Stimulated activated CD8-positive, alpha-beta memory T cell treated with anti-CD3 and anti-CD28 coated beads, Interleukin-12 subunit alpha, Interleukin-12 subunit beta, amount 100 ng/mL, for 4 hours (primary cell): Measurements from ENCODE around the gene SLC22A5.

ENCODE experiments used
- DNase-seq: peaks from one replicate; pipeline ENCODE4 v3.0.0-alpha.2; 2020; ENCODE audit warnings: low read depth

The SLC22A5 gene

DNA sequence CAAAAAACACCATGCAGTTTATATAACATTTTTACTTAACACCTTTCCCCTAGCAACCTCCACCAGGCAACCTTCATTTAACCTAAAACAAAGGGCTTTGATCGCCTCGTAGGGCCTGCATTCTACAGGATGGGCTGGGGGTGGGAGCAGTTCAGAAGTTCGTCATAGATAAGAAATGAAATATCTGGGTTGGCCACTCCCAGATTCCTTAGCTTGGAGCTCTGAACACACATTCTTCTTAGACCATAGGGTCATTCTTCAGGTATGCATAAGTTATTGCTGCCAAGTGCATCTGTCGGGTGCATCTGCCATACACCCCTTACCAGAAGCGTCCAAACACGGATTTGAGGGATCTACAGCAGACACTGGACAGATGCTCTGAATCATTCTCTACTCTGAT is 4.3 kb upstream of the SLC22A5 start:
- DNase-seq = no peak

DNA sequence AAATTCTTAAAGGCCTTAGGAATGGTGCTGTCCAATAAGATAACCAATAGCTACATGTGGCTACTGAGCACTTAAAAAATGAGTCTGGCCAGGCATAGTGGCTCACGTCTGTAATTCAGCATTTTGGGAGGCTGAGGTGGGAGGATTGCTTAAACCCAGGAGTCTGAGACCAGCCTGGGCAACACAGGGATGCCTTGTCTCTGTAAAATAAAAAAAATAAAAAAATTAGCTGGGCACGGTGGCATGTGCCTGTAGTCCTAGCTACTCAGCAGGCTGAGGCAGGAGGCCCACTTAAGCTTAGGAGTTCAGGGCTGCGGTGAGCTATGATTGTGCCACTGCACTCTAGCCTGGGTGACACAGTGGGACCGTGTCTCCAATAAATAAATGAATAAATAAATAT is 1.3 kb upstream of the SLC22A5 start:
- no peak for DNase-seq

DNA sequence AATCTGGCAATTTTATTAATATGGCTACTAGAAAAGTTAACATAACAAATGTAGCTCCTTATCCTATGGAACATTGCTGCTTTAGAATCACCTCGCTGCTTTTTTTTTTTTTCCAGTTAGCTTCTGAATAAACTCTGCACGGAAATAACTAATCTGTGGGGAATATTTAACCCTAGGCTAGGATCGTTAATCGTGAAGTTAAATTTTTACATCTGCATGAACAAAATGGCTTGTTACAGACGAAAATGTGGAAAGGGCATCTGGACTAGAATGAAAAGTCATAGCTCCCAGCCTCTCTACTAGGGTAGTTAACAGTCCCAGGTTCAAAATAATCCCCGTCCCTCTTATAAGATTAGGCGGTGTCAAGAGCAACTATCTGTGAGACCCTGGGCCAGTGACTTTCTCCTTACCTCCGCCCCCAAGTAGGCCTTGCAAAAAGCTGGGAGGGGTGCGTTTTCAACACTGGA is 470 bp upstream of the SLC22A5 start:
- DNase-seq = no peak

DNA sequence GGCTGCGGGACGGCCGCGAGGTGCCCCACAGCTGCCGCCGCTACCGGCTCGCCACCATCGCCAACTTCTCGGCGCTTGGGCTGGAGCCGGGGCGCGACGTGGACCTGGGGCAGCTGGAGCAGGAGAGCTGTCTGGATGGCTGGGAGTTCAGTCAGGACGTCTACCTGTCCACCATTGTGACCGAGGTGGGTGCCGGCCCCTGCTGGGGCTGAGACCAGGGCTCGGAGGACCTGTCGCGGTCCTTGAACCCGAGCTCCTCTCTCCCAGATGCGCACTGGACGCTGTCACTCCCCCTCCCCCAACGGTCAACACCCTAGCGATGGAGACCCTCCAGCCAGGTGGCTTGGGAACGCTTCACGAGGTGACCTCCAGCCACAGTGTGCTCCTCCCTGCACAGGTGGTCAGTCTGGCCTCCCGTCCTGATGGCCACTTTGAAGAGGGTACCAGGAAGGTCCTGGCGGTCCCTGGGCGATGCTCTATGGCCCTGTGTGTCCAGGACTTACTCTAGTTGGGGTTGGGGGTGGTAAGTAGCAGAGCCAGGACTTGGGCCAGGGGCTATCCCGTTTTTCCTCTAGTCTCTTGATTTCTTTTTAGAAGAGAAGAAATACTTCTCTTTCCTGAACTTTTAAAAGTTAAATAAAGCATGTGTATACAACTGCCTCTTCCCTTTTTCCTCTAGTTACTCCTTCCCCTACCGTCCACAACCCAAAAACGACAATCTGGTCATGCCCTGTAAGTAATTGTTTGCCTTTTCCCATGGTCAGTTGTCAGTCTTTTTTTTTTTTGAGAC is 866 bp downstream of the SLC22A5 start:
- DNase-seq = no peak

GRCh38 chr5:132370971-132371602 is 1.6 kb downstream of the SLC22A5 start:
- DNase-seq = no peak

DNA sequence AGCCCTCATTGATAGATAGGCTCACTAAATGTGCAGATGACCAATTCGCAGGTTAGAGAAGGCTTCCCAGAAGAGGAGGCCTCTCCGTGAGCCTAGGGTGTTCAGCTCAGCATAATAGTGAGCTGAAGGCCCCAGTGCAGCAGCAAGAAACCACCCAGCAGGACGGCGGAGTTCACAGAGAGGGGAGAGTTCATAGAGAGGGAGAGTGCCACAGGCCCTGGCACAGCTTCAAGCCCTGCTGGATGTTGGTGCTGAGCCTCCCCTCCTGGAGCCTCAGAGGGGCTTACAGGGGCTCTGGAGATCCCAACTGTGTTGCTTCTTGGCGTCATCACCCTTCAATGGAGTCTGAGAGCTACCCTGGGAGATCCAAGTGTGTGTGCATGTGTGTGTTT is 2.1 kb downstream of the SLC22A5 start:
- no peak for DNase-seq

GRCh38 chr5:132372127-132372526 is 2.6 kb downstream of the SLC22A5 start:
- no peak for DNase-seq

- no peak for DNase-seq
Measured at GRCh38 chr5:132372542-132372941, 3.0 kb downstream of the SLC22A5 start.

DNA sequence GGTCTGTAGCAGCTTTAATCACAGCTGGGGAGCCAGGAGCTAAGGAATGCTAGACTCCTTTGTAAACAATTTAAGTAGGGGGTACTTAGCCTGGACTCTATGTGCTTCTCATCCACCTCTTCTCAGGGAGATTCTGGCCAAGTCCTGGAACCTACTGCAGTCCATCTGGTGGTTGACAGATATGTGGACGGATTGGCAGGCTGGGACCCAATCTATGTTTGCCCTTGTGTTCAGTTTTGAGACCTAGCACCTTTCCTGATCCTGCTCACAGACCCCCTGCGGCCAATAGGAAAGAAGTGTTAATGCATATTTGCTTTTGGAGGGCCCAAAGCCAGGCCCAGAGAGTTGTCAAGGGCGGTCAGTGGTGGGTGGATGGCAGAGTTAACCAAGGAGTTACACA is 6.4 kb downstream of the SLC22A5 start:
- DNase-seq = no peak

- no peak for DNase-seq
Measured at GRCh38 chr5:132376694-132377641, 7.5 kb downstream of the SLC22A5 start.

- DNase-seq = no peak
Measured at GRCh38 chr5:132377738-132378137, 8.2 kb downstream of the SLC22A5 start.

DNA sequence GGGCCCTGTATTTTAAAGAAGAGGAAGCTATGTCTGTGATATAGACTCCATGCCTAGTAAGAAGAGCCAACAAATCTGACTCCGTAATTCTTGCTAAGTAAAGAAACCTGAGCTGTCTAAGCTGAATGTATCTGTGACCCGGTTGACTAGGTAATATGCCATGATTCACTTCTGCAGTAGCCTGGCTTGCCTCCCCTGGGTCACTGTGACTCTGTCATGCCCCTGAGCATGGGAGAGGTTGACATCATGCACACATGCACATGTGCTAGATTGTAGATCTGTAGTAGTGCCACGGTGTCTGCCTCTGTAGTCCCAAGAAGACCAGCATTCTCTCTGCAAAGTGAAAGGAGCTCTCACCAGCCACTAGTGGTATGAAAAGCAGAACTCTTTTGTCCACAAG is 9.1 kb downstream of the SLC22A5 start:
- DNase-seq = no peak

GRCh38 chr5:132380047-132380446 is 10.5 kb downstream of the SLC22A5 start:
- no peak for DNase-seq

GRCh38 chr5:132380741-132381140 is 11.2 kb downstream of the SLC22A5 start:
- no peak for DNase-seq

DNA sequence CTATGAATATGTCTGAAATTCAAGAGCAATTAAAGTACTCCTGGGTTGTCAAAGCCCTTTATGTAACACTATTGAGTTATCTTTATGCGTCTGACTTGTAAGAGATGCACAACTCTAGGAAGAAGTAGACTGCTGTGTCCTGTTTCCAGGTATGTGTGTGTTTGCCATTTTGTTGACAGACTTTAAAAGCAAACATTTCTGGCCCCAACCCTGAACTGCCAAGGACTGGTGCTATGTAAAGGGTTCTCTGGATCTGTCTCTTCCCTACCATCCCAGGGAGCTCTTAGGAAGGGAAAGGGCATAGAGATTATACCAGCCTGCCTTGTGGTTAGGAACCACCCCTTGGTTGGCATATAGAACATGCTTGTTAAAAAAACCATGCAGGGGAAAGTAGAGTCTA is 12.1 kb downstream of the SLC22A5 start:
- no peak for DNase-seq

DNA sequence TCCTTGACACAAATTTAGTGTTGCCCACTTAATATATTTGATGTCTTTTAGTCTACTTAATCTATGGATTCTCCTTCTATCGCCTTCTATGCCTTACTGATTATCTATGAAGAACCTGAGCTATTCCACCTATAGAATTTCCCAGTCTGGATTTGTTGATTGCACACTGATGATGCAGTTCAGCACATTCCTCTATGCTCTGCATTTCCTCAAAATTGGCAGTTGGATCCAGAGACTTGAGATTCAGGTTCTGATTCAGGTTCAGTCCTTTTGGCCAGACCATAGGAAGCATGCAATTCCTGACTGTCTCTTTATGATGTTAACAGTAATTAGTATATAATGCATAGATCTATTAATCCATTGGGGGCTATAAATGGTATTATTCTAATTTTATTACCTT is 13.8 kb downstream of the SLC22A5 start:
- DNase-seq = no peak

- DNase-seq = no peak
Measured at GRCh38 chr5:132383984-132384383, 14.5 kb downstream of the SLC22A5 start.

DNA sequence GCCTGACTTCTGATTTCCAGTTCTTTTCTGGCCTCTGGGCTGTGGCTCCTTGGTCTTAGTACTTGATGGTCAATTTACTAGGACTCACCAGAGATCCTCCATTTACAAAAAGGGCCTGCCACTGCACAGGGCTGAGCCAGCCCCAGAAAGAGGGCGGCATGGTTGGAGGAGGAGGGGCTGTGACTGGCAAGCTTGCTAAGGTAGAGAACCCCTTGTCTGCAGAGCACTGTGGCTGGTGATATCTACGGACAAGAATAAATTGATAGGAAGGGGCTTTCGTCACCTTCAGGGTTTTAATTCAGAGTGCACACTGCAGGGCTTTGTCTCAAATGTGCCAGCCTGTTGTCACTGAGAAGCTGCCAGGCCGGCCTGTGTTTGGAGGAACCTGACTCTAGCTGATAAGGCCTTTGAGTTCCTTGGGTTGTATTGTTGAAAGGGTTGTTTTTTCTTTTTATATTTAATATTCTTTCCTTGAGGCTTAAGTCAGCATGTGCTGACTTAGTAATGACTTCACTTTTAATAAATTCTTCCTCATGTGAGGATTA is 15.1 kb downstream of the SLC22A5 start:
- DNase-seq = no peak

GRCh38 chr5:132385326-132386105 is 16.0 kb downstream of the SLC22A5 start:
- DNase-seq = peak; percentile 42

- peak; percentile 52 for DNase-seq
Measured at GRCh38 chr5:132386644-132387286, 17.3 kb downstream of the SLC22A5 start.

DNA sequence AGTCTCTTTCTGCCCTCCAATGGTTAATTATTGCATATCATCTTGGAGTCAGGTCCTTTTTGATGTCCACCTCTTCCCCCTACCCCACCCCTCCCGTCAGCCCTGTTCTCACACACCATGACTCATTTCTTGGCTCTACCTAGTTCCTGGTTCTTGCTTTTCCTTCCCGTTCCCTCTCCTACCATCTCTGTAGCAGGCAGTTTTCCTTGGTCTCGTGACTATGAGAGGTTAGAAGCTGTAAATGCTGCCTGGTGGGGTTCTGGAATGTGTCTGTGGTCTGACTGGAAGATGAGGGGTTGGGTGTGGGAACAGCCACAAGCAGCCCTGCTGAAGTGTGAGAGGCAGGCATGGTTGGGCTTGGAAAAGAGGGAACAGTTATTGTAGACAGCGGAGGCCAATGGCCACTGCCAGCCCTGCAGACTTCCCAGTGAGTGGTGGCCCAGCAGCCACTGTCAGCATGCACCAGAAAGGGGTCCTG is 18.2 kb downstream of the SLC22A5 start:
- no peak for DNase-seq
